Subcutaneous adipose tissue (tissue), 4 donors: ENCODE data around the gene AXDND1. TPM values are rescaled to one million over a fixed set of nuclear protein-coding genes. Genes with fewer than 3 reads are reported as not detected.

ENCODE experiments used
- total RNA-seq, 4 donors: library from RNA; depleted of rRNA; stranded (reverse); fragments of >200 nt; gene quantifications; one replicate each; pipeline ENCODE4 v1.1.0, GENCODE V29; 2016
- TF ChIP-seq, protein P1 (sequence below): fragments of 450-650 bp; IDR thresholded peaks from one replicate; pipeline ENCODE4 v1.5.1; 2016; ENCODE audit warnings: low read depth, mild to moderate bottlenecking, control low read depth, antibody characterized with exemption, moderate library complexity

The AXDND1 gene
- total RNA-seq, 4 donors from 2014 or later = 1.7 TPM; not detected in 3

DNA sequence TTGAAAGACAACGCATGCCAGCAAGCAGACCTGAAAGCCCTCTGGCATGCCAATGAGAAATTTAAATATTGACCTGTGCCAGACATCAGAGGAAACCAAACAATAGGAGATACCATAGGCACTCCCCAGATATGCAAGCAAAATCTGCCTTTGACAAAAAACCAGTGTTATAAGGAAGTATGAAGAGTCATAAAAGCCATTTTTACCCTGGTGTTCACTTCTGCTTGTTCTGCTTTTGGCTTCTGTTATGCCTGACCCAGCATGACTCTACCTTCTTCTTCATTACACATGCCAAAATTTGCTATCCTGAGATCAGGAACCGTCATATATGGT, 183.6 kb downstream of the AXDND1 start:
- TF ChIP-seq, protein P1, sequence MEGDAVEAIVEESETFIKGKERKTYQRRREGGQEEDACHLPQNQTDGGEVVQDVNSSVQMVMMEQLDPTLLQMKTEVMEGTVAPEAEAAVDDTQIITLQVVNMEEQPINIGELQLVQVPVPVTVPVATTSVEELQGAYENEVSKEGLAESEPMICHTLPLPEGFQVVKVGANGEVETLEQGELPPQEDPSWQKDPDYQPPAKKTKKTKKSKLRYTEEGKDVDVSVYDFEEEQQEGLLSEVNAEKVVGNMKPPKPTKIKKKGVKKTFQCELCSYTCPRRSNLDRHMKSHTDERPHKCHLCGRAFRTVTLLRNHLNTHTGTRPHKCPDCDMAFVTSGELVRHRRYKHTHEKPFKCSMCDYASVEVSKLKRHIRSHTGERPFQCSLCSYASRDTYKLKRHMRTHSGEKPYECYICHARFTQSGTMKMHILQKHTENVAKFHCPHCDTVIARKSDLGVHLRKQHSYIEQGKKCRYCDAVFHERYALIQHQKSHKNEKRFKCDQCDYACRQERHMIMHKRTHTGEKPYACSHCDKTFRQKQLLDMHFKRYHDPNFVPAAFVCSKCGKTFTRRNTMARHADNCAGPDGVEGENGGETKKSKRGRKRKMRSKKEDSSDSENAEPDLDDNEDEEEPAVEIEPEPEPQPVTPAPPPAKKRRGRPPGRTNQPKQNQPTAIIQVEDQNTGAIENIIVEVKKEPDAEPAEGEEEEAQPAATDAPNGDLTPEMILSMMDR = no peak

GRCh38 chr1:179550746-179551682, 185.2 kb downstream of the AXDND1 start:
- TF ChIP-seq, protein P1 = no peak

DNA sequence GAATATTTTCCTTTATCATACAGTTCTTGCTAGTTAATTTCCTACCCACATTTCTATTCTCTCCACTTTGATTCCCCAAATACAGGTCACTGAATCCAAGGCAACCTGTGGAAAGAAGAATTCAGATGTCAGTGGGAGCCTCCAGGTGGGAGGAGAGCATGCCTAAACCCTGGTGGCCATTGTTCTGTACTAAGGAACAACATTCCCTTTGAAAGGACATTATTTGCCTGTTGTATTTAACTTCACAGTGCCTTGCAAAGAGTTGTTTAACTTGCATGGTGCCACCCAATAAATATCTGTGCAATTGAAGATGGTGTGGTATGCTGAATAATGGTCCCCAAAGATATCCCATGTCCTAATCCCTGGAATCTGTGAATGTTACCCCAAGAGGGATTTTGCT, 188.7 kb downstream of the AXDND1 start:
- TF ChIP-seq, protein P1 = no peak

DNA sequence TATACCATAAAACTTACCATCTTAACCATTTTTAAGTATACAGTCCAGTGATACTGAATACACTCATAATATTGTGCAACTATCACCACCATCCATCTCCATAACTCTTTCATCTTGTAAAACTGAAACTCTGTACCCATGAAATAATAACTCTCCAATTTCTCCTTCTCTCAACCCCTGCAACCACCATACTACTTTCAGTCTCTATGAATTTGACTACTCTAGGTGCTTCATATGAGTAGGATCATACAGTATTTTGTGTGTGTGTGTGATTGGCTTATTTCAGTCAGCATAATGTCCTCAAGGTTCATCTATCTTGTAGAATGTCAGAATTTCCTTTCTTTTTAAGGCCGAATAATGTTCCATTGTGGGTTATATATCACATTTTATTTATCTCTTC, 192.3 kb downstream of the AXDND1 start:
- TF ChIP-seq, protein P1 = no peak

DNA sequence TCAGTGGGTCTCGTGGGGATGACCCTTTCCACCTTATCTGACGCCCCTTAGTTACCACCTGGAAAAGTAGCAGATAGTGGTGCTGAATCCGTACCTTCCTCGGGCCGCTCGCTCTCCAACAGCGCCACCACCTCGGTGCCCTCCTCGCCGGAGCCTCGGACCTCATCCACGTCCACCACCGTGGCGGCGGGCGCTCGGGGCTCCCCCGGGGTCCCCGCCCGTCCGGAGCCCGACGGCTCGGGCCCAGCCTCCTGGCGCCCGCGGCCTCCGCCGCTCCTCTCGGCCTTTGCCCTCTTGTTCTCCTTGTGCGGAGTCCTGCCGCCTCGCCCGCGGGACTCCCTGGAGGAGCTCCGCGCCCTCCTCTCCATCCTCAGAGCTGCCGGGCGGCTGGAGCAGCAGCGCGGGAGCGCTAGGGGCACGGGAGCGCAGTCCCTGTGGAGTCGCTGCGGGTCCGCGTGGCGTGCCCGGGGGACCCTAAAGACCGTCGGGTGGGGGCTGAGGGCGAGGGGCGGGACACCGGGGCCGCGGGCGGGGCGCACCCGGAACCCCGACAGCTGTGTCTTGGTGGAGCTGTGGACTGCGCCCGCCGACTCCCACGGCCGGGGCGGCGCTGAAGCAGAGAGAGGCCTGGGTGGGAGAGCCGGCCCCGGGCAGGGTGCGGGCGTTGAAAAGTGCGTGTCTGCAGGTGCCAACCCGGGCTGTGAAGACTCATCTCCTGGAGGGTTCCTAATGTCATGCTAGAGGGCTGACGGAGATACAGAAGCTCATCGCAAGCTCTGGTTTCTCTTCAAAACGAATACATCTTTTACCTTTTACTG, 209.9 kb downstream of the AXDND1 start, which contains the start of gene NPHS2:
TSS of gene NPHS2 (minus strand) at position 452 of the 818 bp plus-strand sequence. CDS start at position 368, 84 bp downstream.
- TF ChIP-seq, protein P1 = no peak

- TF ChIP-seq, protein P1 = no peak
Measured at GRCh38 chr1:179576509-179576908, 210.7 kb downstream of the AXDND1 start.

- TF ChIP-seq, protein P1 = no peak
Measured at GRCh38 chr1:179583771-179584320, 218.1 kb downstream of the AXDND1 start.
